Measurements from ENCODE around the gene IRF3.
A peak's percentile ranks its signal among the peaks of the same experiment; 100 is the strongest.

The IRF3 gene

GRCh38 chr19:49665036-49665350 is 664 bp downstream of the IRF3 start:
- no peak for DNase-seq

- peak; percentile 49 for DNase-seq
These were observed 1.3 kb downstream of the IRF3 start for GRCh38 chr19:49664171-49665035.

GRCh38 chr19:49663224-49663623 is 2.4 kb downstream of the IRF3 start:
- DNase-seq = no peak

GRCh38 chr19:49662011-49662410 is 3.6 kb downstream of the IRF3 start:
- DNase-seq = no peak

- DNase-seq = no peak
These were observed 5.2 kb downstream of the IRF3 start for GRCh38 chr19:49660338-49660961.

GRCh38 chr19:49658566-49659442 is 6.9 kb downstream of the IRF3 start:
- no peak for DNase-seq

- no peak for DNase-seq
These were observed 7.5 kb downstream of the IRF3 start for GRCh38 chr19:49658139-49658517.

- DNase-seq = no peak
These were observed 8.0 kb downstream of the IRF3 start for GRCh38 chr19:49657493-49658138.

GRCh38 chr19:49656456-49657109 is 9.1 kb downstream of the IRF3 start:
- no peak for DNase-seq

GRCh38 chr19:49655570-49656455 is 9.8 kb downstream of the IRF3 start:
- DNase-seq = no peak

GRCh38 chr19:49654581-49654980 is 11.1 kb downstream of the IRF3 start:
- no peak for DNase-seq

GRCh38 chr19:49653466-49653806 is 12.2 kb downstream of the IRF3 start:
- DNase-seq = no peak

- DNase-seq = no peak
These were observed 12.8 kb downstream of the IRF3 start for GRCh38 chr19:49652551-49653465.

- no peak for DNase-seq
These were observed 13.7 kb downstream of the IRF3 start for GRCh38 chr19:49651820-49652550.

- no peak for DNase-seq
These were observed 14.4 kb downstream of the IRF3 start for GRCh38 chr19:49651029-49651819.

- DNase-seq = no peak
These were observed 19.1 kb downstream of the IRF3 start for GRCh38 chr19:49646586-49646985.

- no peak for DNase-seq
These were observed 19.7 kb downstream of the IRF3 start for GRCh38 chr19:49645995-49646394.

- no peak for DNase-seq
These were observed 20.1 kb downstream of the IRF3 start for GRCh38 chr19:49645592-49645991.

GRCh38 chr19:49643466-49643865 is 22.2 kb downstream of the IRF3 start:
- DNase-seq = no peak

Measured in GDM1 (cell line).